NT2/D1 (cell line): ENCODE results near the gene TOP2B.

Experiments
- DNase-seq: peaks from one replicate; pipeline ENCODE4 v3.0.0-alpha.2; 2011; ENCODE audit warnings: low read depth, low spot score
- H3K27me3 ChIP-seq: 2 replicates; pipeline ENCODE4 v1.6.0; 2011; ENCODE audit warnings: mild to moderate bottlenecking; ENCODE audit not compliant: insufficient read length, insufficient read depth
- H3K36me3 ChIP-seq: 2 replicates; pipeline ENCODE4 v1.6.1; 2011; ENCODE audit warnings: mild to moderate bottlenecking, low read length, mixed read lengths; ENCODE audit not compliant: insufficient read depth, insufficient read length
- H3K4me1 ChIP-seq: 2 replicates; pipeline ENCODE4 v1.5.1; 2011; ENCODE audit not compliant: insufficient read depth, insufficient read length
- H3K4me3 ChIP-seq: 2 replicates; pipeline ENCODE4 v1.5.1; 2011; ENCODE audit warnings: low read depth; ENCODE audit not compliant: insufficient read length
- H3K9ac ChIP-seq: 2 replicates; pipeline ENCODE4 v1.6.0; 2011; ENCODE audit warnings: low read depth; ENCODE audit not compliant: insufficient read length
- H3K9me3 ChIP-seq: 2 replicates; pipeline ENCODE4 v1.5.1; 2011; ENCODE audit warnings: mild to moderate bottlenecking, low read length; ENCODE audit not compliant: insufficient read depth
- SUZ12 ChIP-seq: IDR thresholded peaks from 2 replicates; pipeline ENCODE4 v1.6.1; 2011; ENCODE audit not compliant: insufficient read length, insufficient read depth; ENCODE audit errors: extremely low read depth
- YY1 ChIP-seq: IDR thresholded peaks from 2 replicates; pipeline ENCODE4 v1.6.1; 2011; ENCODE audit not compliant: insufficient read length, insufficient read depth
- ZNF274 ChIP-seq: IDR thresholded peaks from 2 replicates; pipeline ENCODE4 v1.6.1; 2011; ENCODE audit warnings: mild to moderate bottlenecking, low read depth, low read length

Gene TOP2B

DNA sequence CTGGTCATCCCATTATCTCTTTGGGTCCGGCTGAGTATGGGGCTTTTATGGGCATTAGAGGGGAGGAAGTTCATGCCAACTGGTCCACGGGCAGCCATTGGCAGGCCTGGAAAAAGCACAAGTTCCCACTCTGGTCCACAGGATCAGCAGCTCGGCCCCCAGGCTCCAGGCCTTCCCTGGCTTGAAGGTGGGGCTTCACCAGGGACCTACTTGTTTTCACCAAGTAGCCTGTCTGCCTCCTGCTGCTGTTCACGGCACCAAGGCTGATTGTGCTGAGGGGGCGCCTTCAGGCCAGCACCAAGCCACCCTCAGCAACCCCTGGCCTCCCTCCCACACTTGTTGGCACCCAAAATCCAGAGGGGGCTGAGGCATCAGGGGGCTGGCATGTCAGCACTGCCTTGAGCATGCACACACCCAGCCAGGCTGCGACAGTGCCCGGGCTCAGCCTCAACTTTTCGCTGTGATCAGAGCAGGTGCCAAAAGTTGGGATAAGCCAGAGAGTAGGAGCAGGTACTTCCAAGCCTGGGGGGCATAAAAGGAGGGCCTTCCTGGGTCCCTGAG, 9.1 kb upstream of the TOP2B start:
- no peaks in the 10 kb centered on the region for H3K36me3 ChIP-seq
- H3K9ac ChIP-seq: no peak overlapping the region
- DNase-seq: no peak
- peaks cover 7% of the 10 kb centered on the region; the same call in 1 of the 2 replicates for H3K9me3 ChIP-seq
- no peaks in the 10 kb centered on the region for H3K4me1 ChIP-seq
- TF ChIP-seq ZNF274: no peak
- no peak for TF ChIP-seq YY1
- no peaks in the 10 kb centered on the region for H3K27me3 ChIP-seq
- no peak overlapping the region for H3K4me3 ChIP-seq

DNA sequence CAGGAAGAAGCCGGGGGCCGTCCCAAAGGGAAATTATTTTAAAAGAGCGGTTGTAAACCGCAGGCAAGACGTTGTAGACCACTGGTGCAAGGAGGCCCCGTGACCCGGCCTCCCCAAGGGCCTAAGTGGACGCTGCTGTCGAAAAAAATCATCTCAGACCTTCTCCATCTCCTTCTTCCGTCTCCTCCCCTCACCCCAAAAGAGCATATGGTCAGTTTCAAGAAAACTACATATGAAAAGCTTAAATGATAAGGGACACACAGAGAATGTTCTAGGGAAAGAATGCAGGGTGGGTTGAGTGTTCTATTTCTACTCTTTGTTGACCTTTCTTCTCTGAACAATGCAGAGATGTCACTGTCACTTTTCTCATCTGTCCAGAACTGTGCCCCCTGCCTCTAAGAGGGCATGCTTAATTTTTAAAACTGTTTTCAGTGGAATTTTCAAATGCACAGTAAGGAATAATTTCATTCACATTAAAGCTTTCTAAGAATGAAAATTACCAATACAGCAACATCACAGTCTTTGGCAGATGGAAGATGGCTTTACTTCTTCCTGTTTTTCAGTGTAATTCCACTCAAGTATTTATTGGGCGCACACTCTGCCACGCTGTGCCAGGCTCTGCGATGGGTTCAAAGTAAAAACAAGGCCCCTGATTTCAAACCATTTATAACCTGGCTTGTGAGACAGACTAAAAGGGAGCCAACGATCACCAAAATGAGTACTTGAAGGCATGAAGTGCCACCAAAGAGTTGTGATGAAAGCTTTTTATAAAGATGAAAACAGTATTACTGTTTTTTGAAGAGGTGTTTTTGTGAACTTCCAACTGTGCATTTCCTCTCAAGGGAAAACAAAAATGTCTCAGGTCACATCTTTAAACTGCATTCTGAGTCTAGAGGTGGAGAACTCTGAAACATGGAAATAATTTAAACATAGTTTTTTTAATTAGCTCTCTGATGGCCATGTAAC, 891 bp upstream of the TOP2B start:
- Histone ChIP-seq H3K36me3 (no peaks in the 10 kb centered on the region), H3K4me3 (peak overlapping the region; percentile 84), H3K9me3 (no peaks in the 10 kb centered on the region), H3K9ac (peak overlapping the region; percentile 73), H3K4me1 (no peaks in the 10 kb centered on the region), H3K27me3 (no peaks in the 10 kb centered on the region)
- no peak for DNase-seq
- no peak for TF ChIP-seq YY1
- no peak for TF ChIP-seq SUZ12
- TF ChIP-seq ZNF274: no peak

DNA sequence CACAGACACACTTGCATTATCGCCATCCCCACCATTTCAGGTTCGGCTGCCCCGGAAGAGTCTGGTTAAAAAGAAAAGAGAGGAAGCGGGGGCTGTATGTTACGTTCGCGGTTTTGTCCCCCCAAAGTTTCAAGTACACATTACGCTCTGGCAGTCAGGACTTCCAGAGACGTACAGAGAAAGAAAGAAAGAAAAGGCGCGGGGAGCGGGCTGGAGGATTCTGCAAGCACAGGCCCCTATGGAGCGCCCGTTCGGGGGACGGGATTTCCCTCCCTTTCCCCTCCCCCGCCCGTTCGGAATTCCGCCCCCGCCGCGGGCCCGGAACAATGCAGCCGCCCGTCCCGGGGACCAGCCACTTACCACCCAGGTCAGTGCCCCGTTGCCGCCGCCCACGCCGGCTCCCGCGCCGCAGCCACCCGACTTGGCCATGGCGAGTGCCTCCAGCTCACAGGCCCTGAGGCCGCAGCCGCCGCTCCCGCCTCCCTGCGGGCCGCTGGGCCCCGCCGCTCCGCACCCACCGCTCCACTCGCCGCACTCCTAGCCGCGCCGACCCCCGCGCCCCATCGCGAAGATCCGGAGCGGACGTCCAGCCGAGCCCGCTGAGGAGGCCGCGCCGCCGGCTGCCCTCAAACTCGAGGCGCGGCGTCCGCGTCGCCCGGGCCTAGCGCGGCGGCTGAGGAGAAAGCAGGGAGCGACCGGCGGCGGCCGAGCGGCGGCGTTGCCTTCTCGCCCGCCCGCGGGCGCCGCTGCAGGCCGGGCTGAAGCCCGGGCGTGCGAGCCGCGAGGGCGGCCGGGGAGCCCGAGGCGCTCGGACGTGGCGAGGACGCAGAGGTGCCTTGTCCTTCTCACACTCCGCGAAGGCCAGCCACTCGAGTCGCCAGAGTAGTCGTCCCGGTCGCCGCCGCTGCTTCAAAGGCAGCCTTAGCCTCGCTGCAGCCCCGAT, 567 bp downstream of the TOP2B start:
- Histone ChIP-seq H3K4me1 (no peaks in the 10 kb centered on the region), H3K9ac (peak overlapping the region; percentile 90), H3K4me3 (peak overlapping the region; percentile 84), H3K9me3 (no peaks in the 10 kb centered on the region), H3K36me3 (no peaks in the 10 kb centered on the region), H3K27me3 (no peaks in the 10 kb centered on the region)
- peak; percentile 28 for DNase-seq
- TF ChIP-seq SUZ12: no peak
- no peak for TF ChIP-seq ZNF274
- TF ChIP-seq YY1: no peak

DNA sequence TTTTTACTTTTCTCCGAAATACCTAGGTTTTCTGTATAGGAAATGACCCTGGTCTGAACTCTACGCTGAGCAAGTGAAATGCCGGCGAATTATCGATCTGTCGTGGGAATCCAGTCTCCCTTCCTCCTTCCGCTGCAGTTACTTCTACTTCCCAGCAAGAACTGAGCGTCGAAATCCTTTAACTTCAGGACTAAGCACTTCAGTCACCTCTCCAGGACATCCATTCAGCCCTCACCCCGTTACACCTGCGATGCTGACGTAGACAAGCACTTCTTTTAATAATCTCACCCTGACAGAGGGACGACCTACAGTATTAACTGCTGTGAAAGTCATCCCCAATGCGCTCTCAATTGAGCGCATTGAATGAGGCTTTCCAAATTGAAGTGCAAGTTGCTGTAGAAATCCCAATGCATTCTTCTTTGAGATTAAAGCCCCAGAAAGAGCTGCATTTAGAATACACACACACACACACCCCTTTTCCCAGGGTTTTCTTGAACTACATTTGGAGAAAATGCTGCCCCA, 1.3 kb downstream of the TOP2B start:
- H3K9me3 ChIP-seq: no peaks in the 10 kb centered on the region
- H3K27me3 ChIP-seq: no peaks in the 10 kb centered on the region
- peak overlapping the region; percentile 84 for H3K4me3 ChIP-seq
- no peaks in the 10 kb centered on the region for H3K36me3 ChIP-seq
- H3K4me1 ChIP-seq: no peaks in the 10 kb centered on the region
- no peak for TF ChIP-seq YY1
- TF ChIP-seq ZNF274: no peak
- TF ChIP-seq SUZ12: no peak
- DNase-seq: peak; percentile 22
- H3K9ac ChIP-seq: peak overlapping the region; percentile 90

DNA sequence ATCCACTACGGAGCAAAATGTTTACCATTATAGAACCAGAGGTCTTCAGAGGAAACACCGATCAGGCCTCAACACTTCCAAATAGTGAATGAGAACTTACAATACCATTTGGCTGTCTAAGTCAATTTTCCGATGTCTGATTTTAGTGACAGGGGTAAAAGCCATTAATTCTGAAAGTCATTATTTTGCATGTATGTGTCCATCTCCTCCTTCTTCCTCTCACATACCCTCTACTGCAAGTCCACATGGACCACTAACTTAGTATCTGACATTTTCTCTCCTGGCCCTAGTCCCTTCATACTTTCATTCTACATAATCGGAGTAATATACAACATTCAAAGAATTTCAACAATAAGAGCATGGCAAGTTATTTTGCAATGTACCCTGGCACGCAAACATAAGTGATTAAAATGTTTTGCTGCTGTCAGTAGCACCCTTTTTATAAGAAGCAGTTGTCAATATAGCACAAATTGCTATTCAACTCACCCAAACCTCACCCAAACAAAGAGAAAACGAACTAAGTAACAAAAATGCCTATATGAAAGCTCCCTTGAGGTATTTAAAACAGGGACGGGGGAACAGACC, 1.9 kb downstream of the TOP2B start:
- no peak for TF ChIP-seq YY1
- TF ChIP-seq ZNF274: no peak
- no peak for TF ChIP-seq SUZ12
- Histone ChIP-seq H3K4me3 (peak overlapping the region; percentile 84), H3K9ac (peak overlapping the region; percentile 90), H3K27me3 (no peaks in the 10 kb centered on the region), H3K4me1 (no peaks in the 10 kb centered on the region), H3K9me3 (no peaks in the 10 kb centered on the region), H3K36me3 (no peaks in the 10 kb centered on the region)
- DNase-seq: no peak

DNA sequence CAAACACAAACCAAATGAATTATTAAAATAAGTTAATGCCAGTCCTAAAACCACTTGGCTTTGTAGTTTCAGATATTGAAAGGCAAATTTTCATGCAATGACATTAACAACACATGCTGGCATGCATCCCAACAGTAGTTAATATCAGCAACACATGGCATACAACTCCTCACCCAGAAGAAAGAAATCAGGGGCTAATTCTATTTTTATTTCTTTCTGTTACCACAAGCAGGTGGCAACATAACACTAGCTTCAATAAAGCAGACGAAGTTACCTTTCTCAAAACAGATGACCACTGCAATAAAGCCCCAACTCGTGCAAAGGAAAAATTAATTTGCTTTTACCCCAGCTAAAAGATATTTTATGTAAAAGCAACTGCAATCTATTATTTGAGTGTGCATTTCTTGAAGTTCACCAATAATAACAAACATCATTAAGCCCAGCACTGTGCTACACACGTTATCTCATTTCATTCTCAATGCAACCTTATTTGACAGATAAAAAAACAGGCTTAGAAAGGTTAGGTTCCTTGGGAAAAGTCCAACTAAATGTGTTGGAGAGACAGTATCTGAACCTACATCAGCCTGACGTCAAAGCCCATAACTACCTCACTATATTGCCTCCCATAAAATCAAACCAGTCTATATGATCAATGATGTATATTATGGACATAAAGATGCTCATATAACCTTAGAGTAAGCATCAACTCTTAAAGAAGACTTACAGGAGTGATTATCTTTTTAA, 2.8 kb downstream of the TOP2B start:
- H3K4me1 ChIP-seq: no peaks in the 10 kb centered on the region
- H3K4me3 ChIP-seq: no peak overlapping the region
- H3K36me3 ChIP-seq: no peaks in the 10 kb centered on the region
- no peaks in the 10 kb centered on the region for H3K27me3 ChIP-seq
- DNase-seq: no peak
- TF ChIP-seq YY1 (no peak), ZNF274 (no peak), SUZ12 (no peak)
- no peak overlapping the region for H3K9ac ChIP-seq
- H3K9me3 ChIP-seq: no peaks in the 10 kb centered on the region
